ENCODE results near the gene HNF4A. TPM values are rescaled to one million over a fixed set of nuclear protein-coding genes. Genes with fewer than 3 reads are reported as not detected.
A peak's percentile ranks its signal among the peaks of the same experiment; 100 is the strongest.

Gene HNF4A
- total and polyA plus RNA-seq, 2 of the 13 experiments (the other 11 are each of a cell fraction or from before 2014, with no cell fraction given) = 80.9 to 169 TPM

DNA sequence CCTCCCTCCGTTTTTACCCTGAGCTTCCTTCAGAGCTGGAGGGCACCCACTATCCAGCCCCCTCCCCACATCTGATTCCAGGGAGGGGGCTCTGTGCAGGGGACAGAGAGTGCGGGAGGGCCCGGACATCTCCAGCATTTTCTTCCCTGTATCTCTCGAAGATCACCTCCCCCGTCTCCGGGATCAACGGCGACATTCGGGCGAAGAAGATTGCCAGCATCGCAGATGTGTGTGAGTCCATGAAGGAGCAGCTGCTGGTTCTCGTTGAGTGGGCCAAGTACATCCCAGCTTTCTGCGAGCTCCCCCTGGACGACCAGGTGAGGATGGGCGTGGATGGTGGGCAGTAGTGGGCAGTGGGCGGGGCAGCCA, 58.8 kb downstream of the HNF4A start (continued):
- TF ChIP-seq PLRG1 (conservative IDR thresholded peaks at IDR 0.05) (no peak), FOXA1 (IDR thresholded peaks at IDR 0.05) (no peak), FOXA1 (CRISPR knock-in tag; IDR thresholded peaks at IDR 0.05) (no peak), FOXC1 (CRISPR knock-in tag; IDR thresholded peaks at IDR 0.05; ENCODE audit: borderline replicate concordance) (no peak), LRRFIP1 (CRISPR knock-in tag; conservative IDR thresholded peaks at IDR 0.05) (no peak), HMGA1 (CRISPR knock-in tag; conservative IDR thresholded peaks at IDR 0.05) (no peak), FOXM1 (CRISPR knock-in tag; IDR thresholded peaks at IDR 0.05) (no peak), GATAD2A (CRISPR knock-in tag; IDR thresholded peaks at IDR 0.05) (no peak), PBX2 (CRISPR knock-in tag; IDR thresholded peaks at IDR 0.05) (no peak), ZNF563 (CRISPR knock-in tag; IDR thresholded peaks at IDR 0.05) (no peak), JUN (CRISPR knock-in tag; IDR thresholded peaks at IDR 0.05) (no peak), CEBPB (IDR thresholded peaks at IDR 0.05; ENCODE audit: borderline replicate concordance, low read depth, low read length) (no peak), ZNF883 (CRISPR knock-in tag; IDR thresholded peaks at IDR 0.05; ENCODE audit: not compliant biosample characterization) (peak; percentile 65), SMARCE1 (IDR thresholded peaks at IDR 0.05; ENCODE audit: borderline replicate concordance) (no peak), ZNF816 (CRISPR knock-in tag; IDR thresholded peaks at IDR 0.05; ENCODE audit: borderline replicate concordance) (0 out of 2 replicates have a peak, but pooled peaks have one; percentile 18), SOX13 (IDR thresholded peaks at IDR 0.05) (no peak), SOX13 (CRISPR knock-in tag; conservative IDR thresholded peaks at IDR 0.05 in 1 of 2, IDR thresholded peaks at IDR 0.05 in 1 of 2) (no peak), ARNT2 (CRISPR knock-in tag; IDR thresholded peaks at IDR 0.05; ENCODE audit: low read depth) (peak; percentile 33; the same call in 1 of the 2 replicates), ONECUT2 (CRISPR knock-in tag; IDR thresholded peaks at IDR 0.05) (no peak), PAF1 (CRISPR knock-in tag; IDR thresholded peaks at IDR 0.05) (peak; percentile 25; the same call in 1 of the 2 replicates), SALL2 (CRISPR knock-in tag; IDR thresholded peaks at IDR 0.05) (0 out of 2 replicates have a peak, but pooled peaks have one; percentile 45)
- TF ChIP-seq, protein P1, sequence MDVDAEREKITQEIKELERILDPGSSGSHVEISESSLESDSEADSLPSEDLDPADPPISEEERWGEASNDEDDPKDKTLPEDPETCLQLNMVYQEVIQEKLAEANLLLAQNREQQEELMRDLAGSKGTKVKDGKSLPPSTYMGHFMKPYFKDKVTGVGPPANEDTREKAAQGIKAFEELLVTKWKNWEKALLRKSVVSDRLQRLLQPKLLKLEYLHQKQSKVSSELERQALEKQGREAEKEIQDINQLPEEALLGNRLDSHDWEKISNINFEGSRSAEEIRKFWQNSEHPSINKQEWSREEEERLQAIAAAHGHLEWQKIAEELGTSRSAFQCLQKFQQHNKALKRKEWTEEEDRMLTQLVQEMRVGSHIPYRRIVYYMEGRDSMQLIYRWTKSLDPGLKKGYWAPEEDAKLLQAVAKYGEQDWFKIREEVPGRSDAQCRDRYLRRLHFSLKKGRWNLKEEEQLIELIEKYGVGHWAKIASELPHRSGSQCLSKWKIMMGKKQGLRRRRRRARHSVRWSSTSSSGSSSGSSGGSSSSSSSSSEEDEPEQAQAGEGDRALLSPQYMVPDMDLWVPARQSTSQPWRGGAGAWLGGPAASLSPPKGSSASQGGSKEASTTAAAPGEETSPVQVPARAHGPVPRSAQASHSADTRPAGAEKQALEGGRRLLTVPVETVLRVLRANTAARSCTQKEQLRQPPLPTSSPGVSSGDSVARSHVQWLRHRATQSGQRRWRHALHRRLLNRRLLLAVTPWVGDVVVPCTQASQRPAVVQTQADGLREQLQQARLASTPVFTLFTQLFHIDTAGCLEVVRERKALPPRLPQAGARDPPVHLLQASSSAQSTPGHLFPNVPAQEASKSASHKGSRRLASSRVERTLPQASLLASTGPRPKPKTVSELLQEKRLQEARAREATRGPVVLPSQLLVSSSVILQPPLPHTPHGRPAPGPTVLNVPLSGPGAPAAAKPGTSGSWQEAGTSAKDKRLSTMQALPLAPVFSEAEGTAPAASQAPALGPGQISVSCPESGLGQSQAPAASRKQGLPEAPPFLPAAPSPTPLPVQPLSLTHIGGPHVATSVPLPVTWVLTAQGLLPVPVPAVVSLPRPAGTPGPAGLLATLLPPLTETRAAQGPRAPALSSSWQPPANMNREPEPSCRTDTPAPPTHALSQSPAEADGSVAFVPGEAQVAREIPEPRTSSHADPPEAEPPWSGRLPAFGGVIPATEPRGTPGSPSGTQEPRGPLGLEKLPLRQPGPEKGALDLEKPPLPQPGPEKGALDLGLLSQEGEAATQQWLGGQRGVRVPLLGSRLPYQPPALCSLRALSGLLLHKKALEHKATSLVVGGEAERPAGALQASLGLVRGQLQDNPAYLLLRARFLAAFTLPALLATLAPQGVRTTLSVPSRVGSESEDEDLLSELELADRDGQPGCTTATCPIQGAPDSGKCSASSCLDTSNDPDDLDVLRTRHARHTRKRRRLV (CRISPR knock-in tag; IDR thresholded peaks at IDR 0.05) = no peak
- TF ChIP-seq, protein P2, sequence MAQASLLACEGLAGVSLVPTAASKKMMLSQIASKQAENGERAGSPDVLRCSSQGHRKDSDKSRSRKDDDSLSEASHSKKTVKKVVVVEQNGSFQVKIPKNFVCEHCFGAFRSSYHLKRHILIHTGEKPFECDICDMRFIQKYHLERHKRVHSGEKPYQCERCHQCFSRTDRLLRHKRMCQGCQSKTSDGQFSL (CRISPR knock-in tag; IDR thresholded peaks at IDR 0.05) = no peak
- TF ChIP-seq, protein P3, sequence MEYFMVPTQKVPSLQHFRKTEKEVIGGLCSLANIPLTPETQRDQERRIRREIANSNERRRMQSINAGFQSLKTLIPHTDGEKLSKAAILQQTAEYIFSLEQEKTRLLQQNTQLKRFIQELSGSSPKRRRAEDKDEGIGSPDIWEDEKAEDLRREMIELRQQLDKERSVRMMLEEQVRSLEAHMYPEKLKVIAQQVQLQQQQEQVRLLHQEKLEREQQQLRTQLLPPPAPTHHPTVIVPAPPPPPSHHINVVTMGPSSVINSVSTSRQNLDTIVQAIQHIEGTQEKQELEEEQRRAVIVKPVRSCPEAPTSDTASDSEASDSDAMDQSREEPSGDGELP (IDR thresholded peaks at IDR 0.05; ENCODE audit: borderline replicate concordance, low read depth) = no peak
